Measurements from ENCODE around the gene ARAF.

The ARAF gene

DNA sequence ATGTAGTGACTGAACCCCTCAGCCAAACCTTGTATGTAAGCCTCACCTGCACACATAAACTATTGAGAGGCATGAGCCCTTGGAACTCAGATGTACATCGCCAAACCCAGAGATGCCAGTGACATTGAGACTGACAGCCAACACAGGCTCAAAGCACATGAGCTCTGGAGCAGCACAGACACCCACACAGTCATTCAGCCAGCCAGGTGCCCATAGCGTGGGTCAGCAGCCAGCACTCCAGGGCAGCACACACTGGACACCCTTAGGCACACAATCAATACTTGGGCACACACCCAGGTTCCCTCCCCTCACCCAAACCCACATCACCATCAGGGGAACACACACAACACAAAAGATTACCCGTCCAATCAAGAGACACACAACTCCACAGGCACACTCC, 16.9 kb downstream of the ARAF start:
- no peak overlapping the region for H3K4me3 ChIP-seq (ENCODE audit: low read depth, low read length)
- in situ Hi-C loops (cut with HindIII; ENCODE audit: low sequenced_read_pairs), result no loop called here
- no peak for DNase-seq (ENCODE audit: low read depth)
- TF ChIP-seq, protein P1, sequence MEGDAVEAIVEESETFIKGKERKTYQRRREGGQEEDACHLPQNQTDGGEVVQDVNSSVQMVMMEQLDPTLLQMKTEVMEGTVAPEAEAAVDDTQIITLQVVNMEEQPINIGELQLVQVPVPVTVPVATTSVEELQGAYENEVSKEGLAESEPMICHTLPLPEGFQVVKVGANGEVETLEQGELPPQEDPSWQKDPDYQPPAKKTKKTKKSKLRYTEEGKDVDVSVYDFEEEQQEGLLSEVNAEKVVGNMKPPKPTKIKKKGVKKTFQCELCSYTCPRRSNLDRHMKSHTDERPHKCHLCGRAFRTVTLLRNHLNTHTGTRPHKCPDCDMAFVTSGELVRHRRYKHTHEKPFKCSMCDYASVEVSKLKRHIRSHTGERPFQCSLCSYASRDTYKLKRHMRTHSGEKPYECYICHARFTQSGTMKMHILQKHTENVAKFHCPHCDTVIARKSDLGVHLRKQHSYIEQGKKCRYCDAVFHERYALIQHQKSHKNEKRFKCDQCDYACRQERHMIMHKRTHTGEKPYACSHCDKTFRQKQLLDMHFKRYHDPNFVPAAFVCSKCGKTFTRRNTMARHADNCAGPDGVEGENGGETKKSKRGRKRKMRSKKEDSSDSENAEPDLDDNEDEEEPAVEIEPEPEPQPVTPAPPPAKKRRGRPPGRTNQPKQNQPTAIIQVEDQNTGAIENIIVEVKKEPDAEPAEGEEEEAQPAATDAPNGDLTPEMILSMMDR (IDR thresholded peaks at IDR 0.05; ENCODE audit: low read depth, low read length, missing control alignments), result no peak

DNA sequence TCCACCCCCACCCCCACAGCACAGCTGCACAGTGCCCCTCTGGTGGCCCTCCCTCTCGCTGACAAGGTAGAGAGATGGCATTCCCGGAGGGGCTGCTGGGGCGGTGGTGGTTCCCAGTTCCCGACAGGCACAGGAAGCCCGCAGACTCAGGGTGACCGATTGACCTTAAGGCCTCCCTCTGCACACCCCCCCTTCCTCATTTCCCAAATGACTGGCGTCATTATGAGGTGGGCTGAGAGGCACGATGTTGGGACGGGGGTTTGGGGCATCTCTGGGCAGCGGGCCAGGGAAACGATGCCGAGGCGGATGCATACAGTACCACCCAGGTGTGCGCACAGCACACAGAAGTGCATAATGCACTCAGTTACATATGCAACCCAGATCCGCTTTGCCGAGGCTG, 17.7 kb downstream of the ARAF start:
- DNase-seq (ENCODE audit: low read depth), result no peak
- in situ Hi-C loops (cut with HindIII; ENCODE audit: low sequenced_read_pairs), result no loop called here
- no peak overlapping the region for H3K4me3 ChIP-seq (ENCODE audit: low read depth, low read length)
- TF ChIP-seq, protein P1 (IDR thresholded peaks at IDR 0.05; ENCODE audit: low read depth, low read length, missing control alignments), result no peak

DNA sequence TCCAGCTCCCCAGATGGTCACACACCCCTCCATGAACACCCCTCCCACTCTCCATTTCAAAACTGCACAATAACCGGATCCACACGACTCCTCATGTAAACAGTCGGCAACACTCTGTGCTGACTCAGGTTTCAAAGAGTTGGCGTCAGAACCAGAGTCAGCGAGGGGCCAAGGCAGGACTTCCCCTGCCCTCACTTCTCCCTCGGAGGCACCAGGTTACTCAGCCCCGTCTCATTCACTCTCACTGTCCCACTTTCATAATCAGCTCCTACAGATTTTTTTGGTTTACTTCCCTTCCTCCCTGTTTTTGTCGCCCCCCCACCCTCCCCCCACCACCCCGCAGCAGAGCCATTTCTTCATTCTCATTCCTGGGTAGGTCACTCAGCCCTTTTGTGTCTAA, 18.5 kb downstream of the ARAF start:
- in situ Hi-C loops (cut with HindIII; ENCODE audit: low sequenced_read_pairs), result no loop called here
- no peak overlapping the region for H3K4me3 ChIP-seq (ENCODE audit: low read depth, low read length)
- TF ChIP-seq, protein P1 (IDR thresholded peaks at IDR 0.05; ENCODE audit: low read depth, low read length, missing control alignments), result no peak
- no peak for DNase-seq (ENCODE audit: low read depth)

DNA sequence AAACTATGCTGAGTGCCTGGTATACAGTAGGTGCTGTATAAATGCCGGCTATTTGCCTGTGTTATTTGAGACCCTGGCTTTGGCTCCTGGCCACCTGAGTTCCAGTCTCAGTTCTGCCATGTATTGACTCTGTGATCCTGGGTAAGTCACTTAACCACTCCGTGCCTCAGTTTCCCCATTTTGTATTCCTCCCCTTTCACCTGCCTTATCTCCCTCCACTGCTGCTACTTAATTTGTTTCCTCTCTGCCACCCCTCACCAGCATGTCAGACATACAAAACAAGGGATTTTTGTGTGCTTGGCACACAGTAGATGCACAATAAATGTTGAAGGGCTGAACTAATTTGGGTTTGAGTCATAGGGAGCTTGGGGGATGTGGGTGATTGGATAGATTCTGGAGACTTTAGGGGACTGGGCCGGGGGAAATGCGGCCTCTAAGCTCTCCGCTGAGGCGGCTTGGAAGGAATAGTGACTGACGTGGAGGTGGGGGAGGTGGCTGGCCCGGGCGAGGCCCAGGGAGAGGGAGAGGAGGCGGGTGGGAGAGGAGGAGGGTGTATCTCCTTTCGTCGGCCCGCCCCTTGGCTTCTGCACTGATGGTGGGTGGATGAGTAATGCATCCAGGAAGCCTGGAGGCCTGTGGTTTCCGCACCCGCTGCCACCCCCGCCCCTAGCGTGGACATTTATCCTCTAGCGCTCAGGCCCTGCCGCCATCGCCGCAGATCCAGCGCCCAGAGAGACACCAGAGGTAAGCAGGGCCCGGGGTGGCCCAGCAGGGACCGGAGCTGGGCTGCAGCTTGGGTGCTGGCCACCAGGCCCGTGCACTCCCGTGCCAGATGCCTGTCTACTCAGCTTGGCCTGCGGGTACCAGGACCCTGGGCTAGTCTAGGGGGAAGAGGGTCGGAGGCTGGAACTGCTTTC, 21.0 kb downstream of the ARAF start, which contains the start of gene TIMP1:
TIMP1 (plus strand) TSS at position 706 of the 917 bp plus-strand sequence. CDS start 980 bp downstream, outside the sequence.
- TF ChIP-seq, protein P1 (IDR thresholded peaks at IDR 0.05; ENCODE audit: low read depth, low read length, missing control alignments), result no peak

DNA sequence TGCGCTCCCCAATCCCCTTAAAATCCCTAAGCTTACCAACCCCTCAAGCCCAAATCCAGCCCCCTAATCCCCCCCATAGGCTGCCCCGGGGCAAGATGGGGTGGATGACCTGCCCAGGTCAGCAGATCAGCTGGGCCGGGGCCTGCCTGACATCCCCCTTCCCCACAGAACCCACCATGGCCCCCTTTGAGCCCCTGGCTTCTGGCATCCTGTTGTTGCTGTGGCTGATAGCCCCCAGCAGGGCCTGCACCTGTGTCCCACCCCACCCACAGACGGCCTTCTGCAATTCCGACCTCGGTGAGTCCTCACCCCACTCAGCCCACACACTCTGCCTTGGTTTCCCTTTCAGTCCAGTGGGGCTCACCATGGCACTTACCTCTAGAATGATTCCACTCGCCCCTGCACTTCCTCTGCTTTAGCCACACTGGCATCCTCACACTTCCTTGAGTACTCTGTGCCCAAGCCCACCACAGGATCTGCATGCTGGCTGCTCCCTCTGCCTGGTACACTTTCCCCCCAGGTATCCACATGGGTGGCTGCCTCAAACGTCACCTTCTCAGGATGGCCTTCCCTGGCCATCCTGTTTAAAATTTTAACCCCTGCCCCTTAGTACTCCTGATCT, 22.3 kb downstream of the ARAF start:
- peak overlapping the region; percentile 66 for H3K4me3 ChIP-seq (ENCODE audit: low read depth, low read length)
- DNase-seq (ENCODE audit: low read depth), result no peak
- in situ Hi-C loops (cut with HindIII; ENCODE audit: low sequenced_read_pairs), result no loop called here
- TF ChIP-seq, protein P1 (IDR thresholded peaks at IDR 0.05; ENCODE audit: low read depth, low read length, missing control alignments), result no peak

More for the DNA sequence above, 21.0 kb downstream of the ARAF start, which contains the start of gene TIMP1:
- peak within 1 kb of the TSS; percentile 66 for H3K4me3 ChIP-seq (ENCODE audit: low read depth, low read length)
- in situ Hi-C loops (cut with HindIII; ENCODE audit: low sequenced_read_pairs), result no loop called here
- peak; percentile 78 for DNase-seq (ENCODE audit: low read depth)

DNA sequence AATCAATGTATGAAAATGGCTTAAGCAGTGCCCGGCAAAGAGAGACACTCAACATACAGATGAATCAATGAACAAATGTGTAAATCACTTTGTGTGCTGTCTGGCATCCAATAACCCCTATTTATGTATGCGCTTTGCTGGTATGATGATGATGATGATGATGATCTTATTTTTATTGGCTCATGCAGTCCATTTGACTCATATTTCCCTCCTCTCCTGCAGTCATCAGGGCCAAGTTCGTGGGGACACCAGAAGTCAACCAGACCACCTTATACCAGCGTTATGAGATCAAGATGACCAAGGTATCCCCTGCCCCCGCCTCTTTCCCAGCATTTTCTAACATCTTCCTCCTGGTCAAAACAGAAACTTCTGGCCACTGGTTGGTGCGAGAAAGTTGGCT, 23.7 kb downstream of the ARAF start:
- no peak for DNase-seq (ENCODE audit: low read depth)
- TF ChIP-seq, protein P1 (IDR thresholded peaks at IDR 0.05; ENCODE audit: low read depth, low read length, missing control alignments), result no peak
- in situ Hi-C loops (cut with HindIII; ENCODE audit: low sequenced_read_pairs), result no loop called here
- no peak overlapping the region for H3K4me3 ChIP-seq (ENCODE audit: low read depth, low read length)

Measured in astrocyte of the cerebellum (primary cell).